SIG-M5 (cell line): ENCODE data around the gene PPP2R3B.

Source experiments
- DNase-seq: peaks from one replicate; lab custom pipeline; 2025; lab: John Stamatoyannopoulos, UW

PPP2R3B gene

DNA sequence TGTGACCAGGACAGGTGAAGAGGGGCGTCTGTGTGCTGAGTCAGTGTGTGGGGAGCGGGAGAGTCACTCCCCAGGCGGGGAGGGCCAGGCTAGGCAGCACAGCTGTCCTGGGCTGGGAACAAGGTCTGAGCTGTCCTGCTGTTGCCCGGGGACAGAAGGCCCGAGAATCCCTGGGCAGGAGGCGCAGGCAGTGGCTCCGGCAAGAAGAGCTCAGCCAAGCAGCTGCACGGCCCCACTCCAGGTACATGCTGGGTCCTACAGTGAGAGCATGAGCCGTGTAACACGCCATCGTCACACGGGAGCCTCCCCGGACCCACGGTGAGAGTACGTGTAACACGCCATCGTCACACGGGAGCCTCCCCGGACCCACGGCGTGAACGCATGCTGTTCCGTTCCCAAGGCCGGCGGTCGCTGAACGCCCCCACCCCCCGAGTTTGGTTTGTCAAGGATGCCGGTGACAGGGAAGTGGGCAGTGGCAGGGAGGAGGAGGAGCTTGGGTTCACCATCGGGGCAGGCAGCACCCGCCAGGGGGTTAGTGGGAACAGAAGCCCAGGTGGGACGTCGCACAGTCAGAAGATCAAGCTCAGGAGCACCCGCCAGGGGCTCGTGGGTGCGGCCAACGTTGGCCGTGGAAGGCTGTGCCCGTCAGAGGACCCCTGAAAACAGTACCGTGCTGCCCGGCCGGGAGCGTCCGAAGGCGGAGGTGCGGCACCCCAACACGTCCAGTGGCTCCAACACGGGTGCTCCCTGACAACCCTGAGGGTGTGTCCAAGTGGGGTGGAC, 15.6 kb downstream of the PPP2R3B start:
- no peak for DNase-seq

GRCh38 chrX:370244-370962, 16.3 kb downstream of the PPP2R3B start:
- no peak for DNase-seq

DNA sequence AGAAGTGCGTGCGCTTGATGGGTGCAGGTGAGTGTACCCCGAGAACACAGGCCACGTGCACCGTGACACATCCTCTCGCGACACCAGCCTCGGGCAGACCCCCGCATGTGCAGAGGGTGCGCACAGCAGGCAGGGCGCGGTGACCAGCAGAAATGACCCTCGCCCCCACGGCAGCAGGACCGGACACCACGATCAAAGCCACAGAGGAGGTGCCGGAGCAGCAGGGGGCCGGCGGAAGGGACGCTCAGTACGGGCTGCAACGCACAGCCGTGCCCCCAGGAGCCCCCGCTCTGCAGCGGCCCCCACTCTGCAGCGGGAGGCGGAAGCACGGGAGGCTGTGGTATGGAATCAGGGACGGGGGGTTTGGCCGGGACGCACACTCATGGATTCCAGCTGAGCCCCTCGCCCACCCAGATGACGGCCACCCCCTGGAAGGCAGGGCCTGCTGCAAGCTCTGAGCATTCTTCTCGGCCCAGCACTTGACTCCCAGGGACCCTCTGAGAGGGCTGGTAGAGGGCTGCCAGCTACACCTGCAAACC, 17.1 kb downstream of the PPP2R3B start:
- DNase-seq: no peak

DNA sequence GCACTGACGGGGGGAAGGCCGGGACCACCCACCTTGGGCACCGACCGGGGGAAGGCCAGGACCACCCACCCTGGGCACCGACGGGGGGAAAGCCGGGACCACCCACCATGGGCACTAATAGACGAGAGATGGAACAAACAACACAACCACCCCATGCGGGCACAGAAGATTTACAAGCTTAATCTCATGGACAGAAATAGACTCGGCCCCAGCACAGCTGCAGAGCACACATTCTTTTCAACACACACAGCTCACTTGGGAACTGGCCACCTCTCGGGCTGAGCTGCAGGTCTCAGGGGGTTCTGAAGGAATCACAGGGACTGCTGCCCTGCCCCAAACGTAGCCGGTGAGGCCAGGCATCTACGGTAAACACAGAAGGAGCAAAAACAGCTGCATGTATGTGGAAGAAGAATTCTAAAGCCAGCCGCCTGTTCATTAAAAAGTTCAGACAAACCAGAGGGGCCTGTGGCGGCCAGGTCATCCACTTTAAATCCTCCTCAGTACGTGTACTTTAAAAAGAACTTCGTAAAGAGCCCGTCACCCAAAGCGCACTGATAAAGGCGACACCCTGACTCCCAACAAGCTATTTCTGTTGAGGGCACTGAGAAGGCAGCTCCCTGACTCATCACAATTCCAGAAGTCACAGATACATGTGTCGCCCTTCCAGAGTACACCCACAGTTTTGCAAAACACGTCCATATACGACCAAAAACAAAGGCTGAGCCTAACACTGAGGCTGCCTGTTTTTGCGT, 17.7 kb downstream of the PPP2R3B start:
- no peak for DNase-seq

- DNase-seq: no peak
Observed at GRCh38 chrX:367866-368265, 18.8 kb downstream of the PPP2R3B start.

GRCh38 chrX:367349-367748, 19.4 kb downstream of the PPP2R3B start:
- no peak for DNase-seq

- DNase-seq: no peak
Observed at GRCh38 chrX:363621-364375, 22.9 kb downstream of the PPP2R3B start.

- DNase-seq: no peak
Observed at GRCh38 chrX:362937-363620, 23.6 kb downstream of the PPP2R3B start.

DNA sequence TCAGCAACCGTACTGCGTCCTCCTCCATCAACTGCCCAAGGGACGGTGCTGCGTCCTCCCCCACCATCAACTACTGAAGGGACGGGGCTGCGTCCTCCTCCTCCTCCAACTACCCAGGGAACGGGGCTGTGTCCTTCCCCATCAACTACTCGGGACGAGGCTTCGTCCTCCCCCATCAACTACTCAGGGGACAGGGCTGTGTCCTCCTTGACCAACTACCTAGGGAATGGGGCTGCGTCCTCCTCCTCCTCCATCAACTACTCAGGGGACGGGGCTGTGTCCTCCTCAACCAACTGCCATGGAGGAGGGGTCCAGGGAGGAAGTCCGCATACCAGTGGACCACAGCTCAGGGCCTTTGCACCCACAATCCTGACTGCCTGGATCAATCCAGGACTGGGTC, 24.4 kb downstream of the PPP2R3B start:
- no peak for DNase-seq

DNA sequence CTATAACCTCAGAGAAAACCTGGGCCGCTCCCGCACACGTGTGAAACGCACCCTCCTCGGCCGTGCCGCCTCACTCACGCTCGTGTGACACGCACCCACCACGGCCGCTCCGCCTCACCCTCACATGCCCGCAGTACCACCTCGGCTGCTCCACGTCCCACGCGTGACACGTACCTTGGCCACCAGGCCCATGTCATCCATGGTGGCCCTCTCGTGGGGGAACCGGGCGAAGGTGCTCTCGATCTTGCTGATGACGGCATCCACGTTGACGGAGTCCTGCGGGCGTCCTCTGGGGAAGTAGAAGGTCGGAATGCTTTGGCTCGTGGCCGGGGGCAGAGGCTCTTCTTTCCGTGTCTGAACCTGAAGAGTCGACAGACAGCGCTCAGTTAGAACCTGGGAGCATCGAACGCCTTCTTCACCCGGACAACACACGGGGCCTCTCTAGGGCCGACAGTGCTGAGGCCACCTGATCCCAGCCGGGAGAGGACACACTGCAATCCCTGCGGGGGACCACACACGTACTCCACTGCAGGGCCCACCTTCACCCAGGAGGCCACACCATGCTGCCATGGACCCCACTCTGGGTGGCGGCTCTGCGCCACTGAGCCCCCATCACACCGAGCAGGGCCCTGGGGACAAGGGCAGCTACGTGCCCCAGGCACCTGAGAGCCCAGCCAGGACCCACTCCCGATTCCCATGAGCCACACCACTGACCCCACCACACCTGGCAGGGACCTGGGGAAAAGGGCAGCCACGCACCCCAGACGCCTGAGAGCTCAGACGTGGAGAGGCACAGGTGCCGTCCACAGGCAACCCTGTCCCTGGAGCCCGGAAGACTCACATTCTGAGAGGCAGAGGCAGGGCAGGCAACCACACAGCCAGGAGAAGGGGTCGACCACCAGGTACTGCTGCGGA, 25.2 kb downstream of the PPP2R3B start:
- DNase-seq: no peak

GRCh38 chrX:360496-361150, 26.1 kb downstream of the PPP2R3B start:
- no peak for DNase-seq

GRCh38 chrX:358651-359143, 28.0 kb downstream of the PPP2R3B start:
- DNase-seq: no peak

- DNase-seq: no peak
Observed at GRCh38 chrX:357693-358471, 28.8 kb downstream of the PPP2R3B start.

DNA sequence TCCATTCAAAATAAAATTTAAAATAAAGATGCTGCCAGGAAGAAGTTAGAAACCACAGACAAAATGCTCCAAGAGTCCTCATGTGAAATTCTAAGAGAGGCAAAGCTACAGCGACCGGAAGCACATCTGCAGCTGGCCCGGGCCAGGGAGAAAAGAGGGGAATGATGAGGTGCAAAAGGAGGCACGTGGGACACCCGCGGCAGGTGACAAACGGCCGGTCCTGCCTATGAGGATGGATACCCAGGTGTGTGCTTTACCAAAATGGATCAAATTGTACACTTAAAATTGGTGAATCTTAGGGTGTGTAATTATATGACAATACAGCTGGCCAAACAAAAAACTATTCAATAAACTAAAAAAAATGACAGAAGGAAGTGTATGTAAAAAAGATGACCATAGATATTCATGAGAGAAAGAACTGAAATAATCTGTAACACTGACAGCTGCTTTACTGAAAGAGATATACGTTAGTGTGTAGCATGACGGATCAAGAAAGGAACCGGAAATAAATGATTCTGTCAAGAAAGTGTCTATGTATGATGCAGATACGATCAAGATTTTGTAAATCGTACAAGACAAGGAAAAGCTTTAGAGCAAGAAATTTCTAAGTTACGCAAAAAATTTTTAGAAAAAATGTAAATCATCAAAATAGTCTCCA, 29.5 kb downstream of the PPP2R3B start:
- no peak for DNase-seq

- no peak for DNase-seq
Observed at GRCh38 chrX:356385-357034, 30.2 kb downstream of the PPP2R3B start.

DNA sequence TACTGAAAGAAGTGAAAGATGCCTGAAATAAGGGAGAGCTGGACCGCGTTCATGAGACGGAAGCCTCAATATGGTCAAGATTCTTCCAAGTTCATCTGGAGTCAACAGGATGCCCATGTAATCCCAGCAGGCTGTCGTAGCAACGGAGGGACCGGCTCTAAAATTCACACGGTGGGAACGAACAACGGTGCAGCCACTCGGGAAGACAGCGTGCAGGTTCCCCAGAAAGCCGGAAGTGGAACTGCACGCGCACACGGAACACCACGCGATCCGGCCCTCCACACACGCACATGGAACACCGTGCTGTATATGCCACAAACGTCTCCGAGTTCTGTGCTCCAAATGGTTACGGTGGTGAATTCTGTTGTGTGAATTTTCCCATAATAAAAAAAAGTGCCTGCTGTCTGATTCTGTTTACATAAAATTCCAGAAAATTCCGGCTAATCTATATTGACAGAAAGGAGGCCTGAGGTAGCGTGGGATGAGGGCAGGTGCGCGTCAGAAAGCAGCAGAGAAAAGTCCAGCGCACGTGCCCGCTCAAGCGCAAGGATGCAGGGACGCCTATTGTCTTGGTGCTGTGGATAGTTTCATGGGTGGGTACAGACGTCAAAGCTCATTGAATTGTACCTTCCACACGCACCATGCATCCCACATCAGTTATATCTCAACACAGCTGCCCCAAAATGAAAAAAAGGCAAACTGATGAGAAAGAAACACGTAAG, 31.2 kb downstream of the PPP2R3B start:
- DNase-seq: no peak
